ENCODE results near the gene GRIFIN.

DNA sequence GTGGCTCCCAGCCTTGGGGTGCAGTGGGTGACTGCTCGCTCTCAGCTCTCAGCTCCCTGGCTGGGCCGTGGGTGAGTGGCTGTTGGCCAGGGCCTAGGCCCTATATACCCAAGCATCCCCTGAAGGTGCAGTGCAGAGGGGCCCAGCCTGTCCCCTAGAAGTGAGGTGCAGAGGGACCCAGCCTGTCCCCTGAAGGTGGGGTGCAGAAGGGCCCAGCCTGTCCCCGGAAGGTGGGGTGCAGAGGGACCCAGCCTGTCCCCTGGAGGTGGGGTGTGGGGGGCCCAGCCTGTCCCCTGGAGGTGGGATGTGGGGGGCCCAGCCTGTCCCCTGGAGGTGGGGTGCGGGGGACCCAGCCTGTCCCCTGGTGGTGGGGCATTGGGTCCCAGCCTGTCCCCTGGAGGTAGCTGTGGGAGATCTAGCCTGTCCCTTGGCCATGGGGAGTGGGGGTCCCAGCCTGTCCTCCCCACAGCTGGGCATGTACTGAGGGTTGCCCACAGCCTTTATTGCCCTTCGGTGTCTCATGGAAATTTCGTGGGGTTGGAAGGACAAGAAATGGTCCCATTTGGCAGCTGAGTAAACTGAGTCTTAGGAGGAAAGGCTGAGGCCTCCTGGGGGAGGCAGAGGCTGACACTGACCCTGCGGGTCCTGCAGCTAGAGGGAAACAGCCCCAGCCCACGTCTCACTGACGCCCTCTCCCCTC, 25.9 kb upstream of the GRIFIN start:
- TF ChIP-seq, protein P1, sequence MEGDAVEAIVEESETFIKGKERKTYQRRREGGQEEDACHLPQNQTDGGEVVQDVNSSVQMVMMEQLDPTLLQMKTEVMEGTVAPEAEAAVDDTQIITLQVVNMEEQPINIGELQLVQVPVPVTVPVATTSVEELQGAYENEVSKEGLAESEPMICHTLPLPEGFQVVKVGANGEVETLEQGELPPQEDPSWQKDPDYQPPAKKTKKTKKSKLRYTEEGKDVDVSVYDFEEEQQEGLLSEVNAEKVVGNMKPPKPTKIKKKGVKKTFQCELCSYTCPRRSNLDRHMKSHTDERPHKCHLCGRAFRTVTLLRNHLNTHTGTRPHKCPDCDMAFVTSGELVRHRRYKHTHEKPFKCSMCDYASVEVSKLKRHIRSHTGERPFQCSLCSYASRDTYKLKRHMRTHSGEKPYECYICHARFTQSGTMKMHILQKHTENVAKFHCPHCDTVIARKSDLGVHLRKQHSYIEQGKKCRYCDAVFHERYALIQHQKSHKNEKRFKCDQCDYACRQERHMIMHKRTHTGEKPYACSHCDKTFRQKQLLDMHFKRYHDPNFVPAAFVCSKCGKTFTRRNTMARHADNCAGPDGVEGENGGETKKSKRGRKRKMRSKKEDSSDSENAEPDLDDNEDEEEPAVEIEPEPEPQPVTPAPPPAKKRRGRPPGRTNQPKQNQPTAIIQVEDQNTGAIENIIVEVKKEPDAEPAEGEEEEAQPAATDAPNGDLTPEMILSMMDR (conservative IDR thresholded peaks at IDR 0.05; ENCODE audit: low read length) = no peak
- TF ChIP-seq EZH2phosphoT487 (IDR thresholded peaks at IDR 0.05; ENCODE audit: borderline replicate concordance, low read depth, low read length) = no peak
